Measurements from ENCODE around the gene MAP7D1.

The MAP7D1 gene

GRCh38 chr1:36123356-36123755 lies 32.6 kb upstream of the MAP7D1 start:
- TF ChIP-seq FOXP2 (optimal IDR thresholded peaks at IDR 0.05; ENCODE audit: borderline replicate concordance, extremely low read depth, extremely low read length, insufficient read depth) (no peak), SIN3A (IDR thresholded peaks at IDR 0.05; ENCODE audit: borderline replicate concordance, insufficient read depth, low read length) (no peak), POLR2AphosphoS5 (IDR thresholded peaks at IDR 0.05; ENCODE audit: low read depth, low read length) (no peak), REST (IDR thresholded peaks at IDR 0.05; ENCODE audit: insufficient read depth in 1 of 2, low read depth in 2 of 2, low read length in 2 of 2) (no peak), TAF1 (IDR thresholded peaks at IDR 0.05; ENCODE audit: borderline replicate concordance, insufficient read depth, low read length) (no peak)

DNA sequence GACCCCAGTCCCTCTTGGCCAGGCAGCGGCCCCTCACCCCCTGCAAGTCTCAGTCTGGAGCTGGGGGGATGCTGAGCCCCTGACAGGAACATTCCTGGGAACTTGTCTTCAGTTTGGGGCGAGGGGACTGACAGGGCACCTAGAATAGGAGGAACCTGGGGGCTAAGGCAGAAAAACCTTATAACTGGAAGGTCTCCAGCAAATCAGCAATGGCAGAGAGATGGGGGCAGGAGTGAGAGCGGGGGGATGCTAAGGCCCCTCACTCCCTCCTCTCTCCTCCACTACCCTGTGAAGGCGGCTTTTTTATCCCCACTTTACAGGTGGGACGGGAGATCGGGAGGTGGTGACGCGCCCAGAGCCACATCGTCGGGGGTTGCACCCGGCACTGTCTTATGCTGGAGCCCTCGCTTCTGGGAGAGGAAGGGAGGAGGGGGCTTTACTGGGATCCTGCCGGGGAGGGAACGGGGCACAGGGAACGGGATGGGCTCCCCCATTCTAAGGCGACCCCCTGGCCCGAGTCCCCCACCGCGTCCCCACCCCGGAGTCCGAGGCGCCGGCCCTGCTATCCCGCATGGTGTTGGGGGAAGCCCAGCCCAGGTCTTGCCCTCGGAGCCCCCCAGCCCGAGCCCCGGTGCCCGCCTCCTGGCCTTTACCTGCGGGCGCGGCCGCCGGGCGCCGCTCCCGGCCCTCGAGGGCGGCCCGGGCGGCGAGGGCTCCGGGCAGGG lies 31.4 kb upstream of the MAP7D1 start:
- TF ChIP-seq SIN3A (IDR thresholded peaks at IDR 0.05; ENCODE audit: borderline replicate concordance, insufficient read depth, low read length) = no peak
- TF ChIP-seq REST (IDR thresholded peaks at IDR 0.05; ENCODE audit: insufficient read depth in 1 of 2, low read depth in 2 of 2, low read length in 2 of 2) = no peak
- TF ChIP-seq TAF1 (IDR thresholded peaks at IDR 0.05; ENCODE audit: borderline replicate concordance, insufficient read depth, low read length) = no peak
- no peak for TF ChIP-seq FOXP2 (optimal IDR thresholded peaks at IDR 0.05; ENCODE audit: borderline replicate concordance, extremely low read depth, extremely low read length, insufficient read depth)
- TF ChIP-seq POLR2AphosphoS5 (IDR thresholded peaks at IDR 0.05; ENCODE audit: low read depth, low read length) = no peak

- TF ChIP-seq SIN3A (IDR thresholded peaks at IDR 0.05; ENCODE audit: borderline replicate concordance, insufficient read depth, low read length) = no peak
- no peak for TF ChIP-seq REST (IDR thresholded peaks at IDR 0.05; ENCODE audit: insufficient read depth in 1 of 2, low read depth in 2 of 2, low read length in 2 of 2)
- no peak for TF ChIP-seq POLR2AphosphoS5 (IDR thresholded peaks at IDR 0.05; ENCODE audit: low read depth, low read length)
- TF ChIP-seq TAF1 (IDR thresholded peaks at IDR 0.05; ENCODE audit: borderline replicate concordance, insufficient read depth, low read length) = no peak
- no peak for TF ChIP-seq FOXP2 (optimal IDR thresholded peaks at IDR 0.05; ENCODE audit: borderline replicate concordance, extremely low read depth, extremely low read length, insufficient read depth)
Observed at GRCh38 chr1:36125129-36125991, 30.6 kb upstream of the MAP7D1 start, which contains the start of gene COL8A2. TSS of gene COL8A2 (minus strand) at chr1:36125222. CDS start at chr1:36100242, 24,980 bp downstream.

DNA sequence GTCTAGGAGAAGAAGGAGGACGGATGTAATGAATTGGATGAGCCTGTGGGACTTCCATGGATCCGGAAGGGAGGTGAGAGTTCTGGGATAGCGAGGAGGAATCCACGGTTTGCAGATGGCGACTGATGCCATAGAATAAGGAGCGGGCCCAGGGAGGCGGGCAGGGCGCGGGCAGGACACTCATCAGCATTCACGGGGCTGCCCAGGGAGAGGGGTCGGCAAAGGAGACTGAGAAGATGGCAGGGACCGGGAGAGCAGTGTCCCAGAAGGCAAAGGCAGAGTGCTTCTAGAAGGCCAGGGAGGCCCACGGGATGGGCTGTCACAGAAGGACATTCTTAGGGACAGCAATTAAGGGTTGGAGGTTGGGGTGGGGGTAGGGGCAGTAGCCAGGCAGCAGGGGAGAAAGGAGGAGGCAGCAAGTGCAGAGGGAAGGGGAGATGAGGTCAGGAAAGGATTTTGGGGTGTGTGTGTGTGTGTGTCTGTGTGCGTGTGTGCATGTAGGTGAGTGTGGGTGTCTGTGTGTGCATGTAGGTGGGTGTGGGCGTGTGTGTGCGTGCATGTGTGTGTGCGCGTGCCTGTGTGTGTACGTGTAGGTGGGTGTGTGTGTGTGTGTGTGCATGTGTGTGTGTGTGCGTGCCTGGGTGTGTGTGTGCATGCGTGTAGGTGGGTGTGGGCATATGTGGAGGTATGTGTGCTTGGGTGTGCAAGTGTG lies 29.8 kb upstream of the MAP7D1 start:
- no peak for TF ChIP-seq TAF1 (IDR thresholded peaks at IDR 0.05; ENCODE audit: borderline replicate concordance, insufficient read depth, low read length)
- TF ChIP-seq FOXP2 (optimal IDR thresholded peaks at IDR 0.05; ENCODE audit: borderline replicate concordance, extremely low read depth, extremely low read length, insufficient read depth) = no peak
- no peak for TF ChIP-seq POLR2AphosphoS5 (IDR thresholded peaks at IDR 0.05; ENCODE audit: low read depth, low read length)
- TF ChIP-seq REST (IDR thresholded peaks at IDR 0.05; ENCODE audit: insufficient read depth in 1 of 2, low read depth in 2 of 2, low read length in 2 of 2) = no peak
- no peak for TF ChIP-seq SIN3A (IDR thresholded peaks at IDR 0.05; ENCODE audit: borderline replicate concordance, insufficient read depth, low read length)

All from PFSK-1 (cell line).